ENCODE data around the gene CCR4.
"Not testable (repeated sequence)": the region's sequence is repeated elsewhere in the genome, so short reads cannot be mapped to it uniquely, and the experiment has no call there.

Gene CCR4

DNA sequence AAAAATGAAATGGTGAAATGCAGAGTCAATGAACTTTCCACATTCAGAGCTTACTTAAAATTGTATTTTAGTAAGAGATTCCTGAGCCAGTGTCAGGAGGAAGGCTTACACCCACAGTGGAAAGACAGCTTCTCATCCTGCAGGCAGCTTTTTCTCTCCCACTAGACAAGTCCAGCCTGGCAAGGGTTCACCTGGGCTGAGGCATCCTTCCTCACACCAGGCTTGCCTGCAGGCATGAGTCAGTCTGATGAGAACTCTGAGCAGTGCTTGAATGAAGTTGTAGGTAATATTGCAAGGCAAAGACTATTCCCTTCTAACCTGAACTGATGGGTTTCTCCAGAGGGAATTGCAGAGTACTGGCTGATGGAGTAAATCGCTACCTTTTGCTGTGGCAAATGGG lies 3.1 kb downstream of the CCR4 start:
- no peak for DNase-seq

GRCh38 chr3:32956750-32957570 lies 5.5 kb downstream of the CCR4 start:
- DNase-seq = no peak

- no peak for DNase-seq
Measured at GRCh38 chr3:32958509-32958908, 7.1 kb downstream of the CCR4 start.

- DNase-seq = no peak
Measured at GRCh38 chr3:32959371-32959770, 7.9 kb downstream of the CCR4 start.

GRCh38 chr3:32960404-32961170 lies 9.1 kb downstream of the CCR4 start:
- no peak for DNase-seq

DNA sequence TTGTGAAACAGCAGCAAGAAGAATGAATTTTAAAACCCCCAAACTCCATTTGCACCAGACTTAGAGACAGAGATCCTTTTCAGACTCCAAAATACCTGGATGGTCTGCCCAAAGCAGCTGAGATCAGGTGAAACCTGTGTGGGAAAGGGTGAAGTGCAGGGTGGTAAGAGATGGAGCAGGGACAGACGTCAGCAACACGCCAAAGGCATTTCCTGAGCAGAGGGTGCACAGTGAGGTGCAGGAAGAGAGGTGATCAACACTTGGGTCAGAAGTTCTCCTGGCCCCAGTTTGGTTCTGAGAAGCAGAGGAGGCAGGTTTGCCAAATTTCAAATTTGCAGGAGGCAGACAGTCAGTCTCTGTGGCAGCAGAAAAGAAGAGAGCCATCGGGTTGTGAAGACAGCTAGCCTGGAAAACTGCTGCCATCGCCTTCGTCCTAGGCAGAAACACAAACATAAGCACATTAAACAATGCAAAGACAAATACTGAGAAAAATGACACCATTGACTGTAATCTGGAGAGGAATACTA lies 9.8 kb downstream of the CCR4 start:
- peak; percentile 61 for DNase-seq

GRCh38 chr3:32963871-32964270 lies 12.4 kb downstream of the CCR4 start:
- peak; percentile 51 for DNase-seq

DNA sequence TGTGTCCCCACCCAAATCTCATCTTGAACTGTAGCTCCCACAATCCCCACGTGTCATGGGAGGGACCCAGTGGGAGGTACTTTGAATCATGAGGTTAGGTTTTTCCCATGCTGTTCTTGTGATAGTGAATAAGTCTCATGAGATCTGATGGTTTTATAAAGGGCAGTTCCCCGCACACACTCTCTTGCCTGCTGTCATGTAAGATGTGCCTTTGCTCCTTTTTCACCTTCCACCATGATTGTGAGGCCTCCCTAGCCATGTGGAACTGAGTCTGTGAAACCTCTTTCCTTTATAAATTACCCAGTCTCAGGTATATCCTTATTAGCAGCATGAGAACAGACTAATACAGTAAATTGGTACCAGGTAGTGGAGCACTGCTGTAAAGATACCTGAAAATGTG lies 13.3 kb downstream of the CCR4 start:
- DNase-seq = not testable (repeated sequence)

DNA sequence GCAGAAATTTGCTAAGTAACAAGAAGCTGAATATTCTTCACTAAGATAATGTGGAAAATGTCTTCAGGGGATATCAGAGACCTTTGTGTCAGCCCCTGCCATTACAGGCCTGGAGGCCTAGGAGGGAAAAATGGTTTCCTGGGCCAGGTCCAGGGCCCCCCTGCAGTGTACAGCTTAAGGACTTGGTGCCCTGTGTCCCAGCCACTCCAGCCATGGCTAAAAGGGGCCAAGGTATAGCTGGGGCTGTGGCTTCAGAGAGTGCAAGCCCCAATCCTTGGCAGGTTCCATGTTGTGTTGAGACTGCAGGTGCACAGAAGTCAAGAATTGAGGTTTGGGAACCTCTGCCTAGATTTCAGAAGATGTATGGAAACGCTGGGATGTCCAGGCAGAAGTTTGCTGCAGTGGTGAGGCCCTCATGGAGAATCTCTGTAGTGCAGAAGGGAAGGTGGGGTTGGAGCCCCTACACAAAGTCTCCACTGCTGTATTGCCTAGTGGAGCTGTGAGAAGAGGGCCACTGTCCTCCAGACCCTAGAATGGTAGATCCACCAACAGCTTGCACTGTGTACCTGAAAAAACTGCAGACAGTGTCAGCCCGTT lies 14.3 kb downstream of the CCR4 start:
- DNase-seq = not testable (repeated sequence)

GRCh38 chr3:32966627-32967026 lies 15.2 kb downstream of the CCR4 start:
- DNase-seq = not testable (repeated sequence)

DNA sequence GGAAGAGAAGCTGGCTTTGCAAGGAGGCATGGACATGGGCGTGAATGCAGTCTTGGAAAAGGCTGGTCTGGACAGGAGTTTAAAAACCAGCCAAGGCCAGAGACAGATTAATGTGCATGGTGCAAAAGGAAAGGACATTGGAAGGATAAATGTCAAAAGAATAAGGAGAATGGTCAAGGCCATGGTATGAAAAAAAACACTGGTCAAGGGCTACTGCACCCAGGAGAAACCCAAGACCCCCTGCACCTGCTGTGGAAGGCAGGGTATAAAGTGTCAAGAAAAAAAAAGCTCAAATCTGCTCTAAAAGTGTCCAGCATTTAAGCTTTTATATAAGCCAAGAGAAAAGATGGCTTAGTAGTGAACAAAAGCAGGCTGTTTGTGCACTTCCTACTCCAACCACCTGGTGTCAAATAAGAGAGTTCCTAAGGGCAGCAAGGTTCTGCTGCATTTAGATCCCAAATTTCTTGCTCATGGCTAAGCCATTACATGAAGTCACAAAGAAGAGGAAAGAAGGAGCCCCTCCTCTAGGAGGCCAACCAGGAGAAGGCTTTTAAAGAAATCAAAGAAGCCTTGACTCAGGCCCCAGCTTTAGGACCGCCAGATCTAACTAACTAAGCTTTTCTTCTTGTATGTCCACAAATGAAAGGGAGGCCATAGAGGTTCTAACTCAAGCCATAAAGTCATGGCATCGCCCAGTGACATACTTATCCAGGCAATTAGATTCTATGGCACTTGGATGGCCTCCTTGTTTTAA lies 16.9 kb downstream of the CCR4 start:
- no peak for DNase-seq

GRCh38 chr3:32968920-32969389 lies 17.5 kb downstream of the CCR4 start:
- DNase-seq = no peak

GRCh38 chr3:32969656-32970055 lies 18.2 kb downstream of the CCR4 start:
- DNase-seq = no peak

GRCh38 chr3:32971291-32971690 lies 19.8 kb downstream of the CCR4 start:
- DNase-seq = not testable (repeated sequence)

DNA sequence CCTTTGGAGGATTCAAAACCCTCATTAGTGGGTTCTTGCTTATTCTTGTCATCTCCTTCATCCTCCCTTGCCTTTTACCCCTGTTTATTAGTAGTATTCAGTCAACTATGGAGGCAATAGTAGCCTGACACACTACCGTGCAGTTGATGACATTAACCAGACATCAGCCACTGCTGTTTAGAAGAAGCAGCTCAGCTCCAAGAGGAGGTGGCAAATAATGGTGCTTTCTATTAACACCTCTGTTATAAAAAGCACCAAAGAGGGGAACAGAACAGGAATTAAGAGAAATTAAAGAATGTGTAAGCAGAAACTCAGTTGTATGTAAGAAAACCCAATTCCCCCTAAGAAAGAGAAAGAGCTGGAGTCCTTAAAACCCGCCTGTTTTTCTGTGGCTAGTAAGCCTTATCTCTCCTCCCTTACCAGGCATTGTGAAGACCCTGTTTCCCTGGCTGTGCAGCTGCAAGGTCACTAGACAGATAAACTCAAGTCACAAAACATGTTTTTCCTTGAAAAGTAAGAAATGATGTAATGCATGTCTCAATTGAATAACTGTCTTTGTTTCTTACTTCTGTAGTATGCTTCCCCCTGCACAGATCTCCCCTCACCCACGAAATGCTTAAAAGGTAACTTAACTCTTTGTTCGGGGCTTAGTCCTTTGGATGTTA lies 21.2 kb downstream of the CCR4 start:
- no peak for DNase-seq

DNA sequence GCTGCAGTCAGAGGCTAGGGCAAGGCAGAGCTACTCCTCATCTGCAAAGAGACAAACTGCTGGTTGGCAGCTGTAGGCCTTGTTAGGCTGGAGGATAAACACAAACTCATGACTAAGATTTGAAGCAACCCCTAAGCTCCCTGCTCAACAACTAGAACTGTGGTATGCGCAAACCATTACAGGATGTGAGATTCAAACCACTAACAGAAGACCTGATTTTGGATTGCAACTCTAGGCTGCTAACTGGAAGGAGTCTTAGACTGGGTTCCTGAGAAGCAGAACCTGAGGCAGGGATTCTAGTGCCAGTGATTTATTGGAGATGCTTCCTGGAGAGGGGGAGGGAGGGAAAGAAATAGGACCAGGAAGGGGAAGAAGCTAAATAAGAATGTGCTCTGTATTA lies 22.5 kb downstream of the CCR4 start:
- DNase-seq = no peak

- DNase-seq = no peak
Measured at GRCh38 chr3:32975891-32976595, 24.6 kb downstream of the CCR4 start.

DNA sequence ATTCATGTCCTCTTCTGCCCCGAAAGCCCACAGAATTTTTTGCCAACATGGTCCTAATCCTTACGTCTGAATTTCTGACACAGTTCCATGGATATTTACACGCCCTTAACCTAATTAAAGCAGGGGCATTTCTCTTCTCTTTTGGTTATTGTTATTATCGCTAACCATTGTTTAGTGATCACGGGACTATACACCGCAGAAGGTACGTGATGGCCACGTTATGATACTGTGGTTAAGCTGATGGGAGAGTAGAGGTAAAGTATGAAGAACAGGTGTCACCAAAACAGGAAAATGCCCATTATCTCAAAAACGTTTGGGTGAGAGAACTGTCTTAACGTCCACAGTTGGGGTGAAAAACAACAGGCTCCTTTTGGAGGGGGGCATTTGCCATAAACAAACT lies 26.4 kb downstream of the CCR4 start:
- DNase-seq = no peak

- no peak for DNase-seq
Measured at GRCh38 chr3:32978331-32978730, 26.9 kb downstream of the CCR4 start.

DNA sequence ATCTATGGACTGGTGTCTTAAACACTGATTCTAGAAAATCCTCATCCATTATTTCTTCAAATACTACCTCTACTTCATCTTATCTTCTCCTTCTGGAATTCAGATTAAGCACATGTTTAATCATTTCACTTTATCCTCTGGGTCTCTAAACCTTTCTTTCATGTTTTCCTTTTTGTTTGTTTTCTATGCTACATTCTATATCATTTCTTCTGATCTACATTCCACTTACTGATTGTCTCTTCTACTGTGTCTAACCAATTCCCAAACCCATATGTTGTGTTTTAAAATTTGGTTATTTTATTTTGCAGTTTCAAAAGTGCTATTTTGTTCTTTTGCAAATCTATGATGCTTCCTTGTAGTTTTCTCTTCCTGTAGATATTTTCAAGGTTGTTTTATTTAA lies 31.7 kb downstream of the CCR4 start:
- no peak for DNase-seq

- DNase-seq = not testable (repeated sequence)
Measured at GRCh38 chr3:32984918-32985317, 33.5 kb downstream of the CCR4 start.

All from stimulated activated CD4-positive, alpha-beta T cell treated with anti-CD3 and anti-CD28 coated beads, Interleukin-15, amount 100 ng/mL, for 24 hours (primary cell).